ENCODE results near the gene IRF7. TPM values are rescaled to one million over a fixed set of nuclear protein-coding genes. Genes with fewer than 3 reads are reported as not detected.

Gene IRF7
- total and polyA plus RNA-seq, 2 experiments from 2014 or later: 5.1 to 11.8 TPM

GRCh38 chr11:624705-625635 lies 9.2 kb upstream of the IRF7 start, which contains the start of gene CDHR5:
CDHR5 (minus strand) TSS chr11:624955; CDS start chr11:624902, 53 bp downstream.
- Histone ChIP-seq H3K9ac (no peak within 1 kb of the TSS), H2AFZ (no peak within 1 kb of the TSS), H3K9me3 (ENCODE audit: low read depth) (no peaks in the 10 kb centered on the region), H3K79me2 (ENCODE audit: insufficient read depth) (no peaks in the 10 kb centered on the region), H3K36me3 (ENCODE audit: low read depth) (no peaks in the 10 kb centered on the region), H3K9me2 (ENCODE audit: insufficient read depth) (no peaks in the 10 kb centered on the region), H3K4me3 (no peak within 1 kb of the TSS), H4K20me1 (ENCODE audit: insufficient read depth) (no peaks in the 10 kb centered on the region), H3K27ac (no peak within 1 kb of the TSS), H3K4me1 (ENCODE audit: insufficient read depth) (peaks cover 5% of the 10 kb centered on the region), H3K27me3 (replicated peaks; ENCODE audit: insufficient read depth) (no peaks in the 10 kb centered on the region), H3K4me2 (ENCODE audit: unreplicated experiment) (no peak within 1 kb of the TSS), H3F3A (ENCODE audit: insufficient read depth) (peaks cover 10% of the 10 kb centered on the region)
- DNase-seq: no peak
- 43% methylated on average over 26 to 32 of the region's 33 CpGs for WGBS, 2 experiments (ENCODE audit: low coverage in 1 of 2, low lambda C conversion rate in 2 of 2, missing lambda C conversion rate in 2 of 2)
- TF ChIP-seq EZH2 (IDR thresholded peaks at IDR 0.05; ENCODE audit: insufficient read depth, poor library complexity, severe bottlenecking) (no peak), EZH2phosphoT487 (IDR thresholded peaks at IDR 0.05; ENCODE audit: insufficient read depth, low read depth) (no peak)
- in situ Hi-C loops (cut with MboI): no loop called here

- TF ChIP-seq EZH2phosphoT487 (IDR thresholded peaks at IDR 0.05; ENCODE audit: insufficient read depth, low read depth): no peak
- TF ChIP-seq EZH2 (IDR thresholded peaks at IDR 0.05; ENCODE audit: insufficient read depth, poor library complexity, severe bottlenecking): no peak
- Histone ChIP-seq H3K27me3 (replicated peaks; ENCODE audit: insufficient read depth) (no peaks in the 10 kb centered on the region), H3K9me3 (ENCODE audit: low read depth) (no peaks in the 10 kb centered on the region), H2AFZ (no peak overlapping the region), H3K4me1 (ENCODE audit: insufficient read depth) (peaks cover 4% of the 10 kb centered on the region), H3K4me3 (no peak overlapping the region), H3K79me2 (ENCODE audit: insufficient read depth) (no peaks in the 10 kb centered on the region), H4K20me1 (ENCODE audit: insufficient read depth) (no peaks in the 10 kb centered on the region), H3K36me3 (ENCODE audit: low read depth) (no peaks in the 10 kb centered on the region), H3F3A (ENCODE audit: insufficient read depth) (peaks cover 4% of the 10 kb centered on the region), H3K27ac (no peak overlapping the region), H3K4me2 (ENCODE audit: unreplicated experiment) (no peak overlapping the region), H3K9me2 (ENCODE audit: insufficient read depth) (no peaks in the 10 kb centered on the region), H3K9ac (no peak overlapping the region)
- DNase-seq: peak; percentile 60
- 78% methylated on average over 17 to 23 of the region's 25 CpGs for WGBS, 2 experiments (ENCODE audit: low coverage in 1 of 2, low lambda C conversion rate in 2 of 2, missing lambda C conversion rate in 2 of 2)
- in situ Hi-C loops (cut with MboI): no loop called here
These were observed 8.4 kb upstream of the IRF7 start for GRCh38 chr11:623999-624704.

- no peak overlapping the region for H3K4me3 ChIP-seq
- H3K9me3 ChIP-seq (ENCODE audit: low read depth): no peaks in the 10 kb centered on the region
- DNase-seq: no peak
- no peak overlapping the region for H3K9ac ChIP-seq
- H3K9me2 ChIP-seq (ENCODE audit: insufficient read depth): no peaks in the 10 kb centered on the region
- 83 to 85% methylated on average over 15 of the region's 15 CpGs for WGBS, 2 experiments (ENCODE audit: low coverage in 1 of 2, low lambda C conversion rate in 2 of 2, missing lambda C conversion rate in 2 of 2)
- no peaks in the 10 kb centered on the region for H4K20me1 ChIP-seq (ENCODE audit: insufficient read depth)
- H3K27me3 ChIP-seq (replicated peaks; ENCODE audit: insufficient read depth): no peaks in the 10 kb centered on the region
- no peaks in the 10 kb centered on the region for H3K36me3 ChIP-seq (ENCODE audit: low read depth)
- no peak overlapping the region for H2AFZ ChIP-seq
- H3K79me2 ChIP-seq (ENCODE audit: insufficient read depth): no peaks in the 10 kb centered on the region
- no peaks in the 10 kb centered on the region for H3K4me1 ChIP-seq (ENCODE audit: insufficient read depth)
- no peak overlapping the region for H3K27ac ChIP-seq
- no peak for TF ChIP-seq EZH2phosphoT487 (IDR thresholded peaks at IDR 0.05; ENCODE audit: insufficient read depth, low read depth)
- no peak for TF ChIP-seq EZH2 (IDR thresholded peaks at IDR 0.05; ENCODE audit: insufficient read depth, poor library complexity, severe bottlenecking)
- H3F3A ChIP-seq (ENCODE audit: insufficient read depth): no peaks in the 10 kb centered on the region
- no peak overlapping the region for H3K4me2 ChIP-seq (ENCODE audit: unreplicated experiment)
- in situ Hi-C loops (cut with MboI): no loop called here
These were observed 7.7 kb upstream of the IRF7 start for GRCh38 chr11:623349-623869.

GRCh38 chr11:621838-622237 lies 6.1 kb upstream of the IRF7 start:
- in situ Hi-C loops (cut with MboI): no loop called here

More at GRCh38 chr11:621838-622237, 6.1 kb upstream of the IRF7 start:
- 79 to 91% methylated on average over 17 to 27 of the region's 27 CpGs for WGBS, 2 experiments (ENCODE audit: low coverage in 1 of 2, low lambda C conversion rate in 2 of 2, missing lambda C conversion rate in 2 of 2)
- no peaks in the 10 kb centered on the region for H3K4me1 ChIP-seq (ENCODE audit: insufficient read depth)
- no peaks in the 10 kb centered on the region for H3F3A ChIP-seq (ENCODE audit: insufficient read depth)
- no peak overlapping the region for H3K27ac ChIP-seq
- H3K9me3 ChIP-seq (ENCODE audit: low read depth): no peaks in the 10 kb centered on the region
- no peaks in the 10 kb centered on the region for H4K20me1 ChIP-seq (ENCODE audit: insufficient read depth)
- H3K36me3 ChIP-seq (ENCODE audit: low read depth): no peaks in the 10 kb centered on the region
- TF ChIP-seq EZH2phosphoT487 (IDR thresholded peaks at IDR 0.05; ENCODE audit: insufficient read depth, low read depth) (no peak), EZH2 (IDR thresholded peaks at IDR 0.05; ENCODE audit: insufficient read depth, poor library complexity, severe bottlenecking) (no peak)
- H3K9ac ChIP-seq: no peak overlapping the region
- H3K79me2 ChIP-seq (ENCODE audit: insufficient read depth): no peaks in the 10 kb centered on the region
- no peak overlapping the region for H3K4me2 ChIP-seq (ENCODE audit: unreplicated experiment)
- H3K4me3 ChIP-seq: no peak overlapping the region
- no peak overlapping the region for H2AFZ ChIP-seq
- no peaks in the 10 kb centered on the region for H3K27me3 ChIP-seq (replicated peaks; ENCODE audit: insufficient read depth)
- no peaks in the 10 kb centered on the region for H3K9me2 ChIP-seq (ENCODE audit: insufficient read depth)
- DNase-seq: no peak

Data from GM23248 (cell line).